Cardiac muscle cell (in vitro differentiated cells and primary cell): Measurements from ENCODE around the gene MME. TPM values are rescaled to one million over a fixed set of nuclear protein-coding genes. Genes with fewer than 3 reads are reported as not detected.
A peak's percentile ranks its signal among the peaks of the same experiment; 100 is the strongest.
"Not testable (repeated sequence)": the region's sequence is repeated elsewhere in the genome, so short reads cannot be mapped to it uniquely, and the experiment has no call there.

ENCODE experiments used
- DNase-seq, 2 donors: peaks; one replicate each; pipeline versions ENCODE4 v3.0.0 to v3.0.0-alpha.2; 2010 to 2017; ENCODE audit warnings: low read depth in 1 of 2, low spot score in 1 of 2
- H3K27ac ChIP-seq: fragments of 200-600 bp; sonication (generic); 2 replicates; pipeline ENCODE4 v1.5.1; 2016
- H3K27me3 ChIP-seq: fragments of 200-600 bp; sonication (generic); 2 replicates; pipeline ENCODE4 v1.6.0; 2016; ENCODE audit warnings: control low read depth
- H3K36me3 ChIP-seq: fragments of 200-600 bp; sonication (generic); 2 replicates; pipeline ENCODE4 v1.5.1; 2016; ENCODE audit warnings: control low read depth
- H3K4me1 ChIP-seq: fragments of 200-600 bp; sonication (generic); 2 replicates; pipeline ENCODE4 v1.8.1; 2017; ENCODE audit warnings: low read depth, mild to moderate bottlenecking, mixed run types
- H3K4me3 ChIP-seq: fragments of 200-600 bp; sonication (generic); 2 replicates; pipeline ENCODE4 v1.5.1; 2016; ENCODE audit warnings: mild to moderate bottlenecking
- H3K9me3 ChIP-seq: fragments of 200-600 bp; sonication (generic); 2 replicates; pipeline ENCODE4 v1.5.1; 2017; ENCODE audit warnings: low read depth, mild to moderate bottlenecking, control low read depth
- CTCF ChIP-seq: IDR thresholded peaks from 2 replicates; pipeline ENCODE4 v1.5.1; 2012; ENCODE audit warnings: low read depth, mild to moderate bottlenecking, low read length
- polyA plus RNA-seq: library from polyadenylated mRNA; unstranded; fragments of >200 nt; fragmentation: Nextera tagmentation; extraction: Ambion mirVana; gene quantifications from 2 replicates; pipeline ENCODE4 v1.2.1, GENCODE V29; 2016
- total RNA-seq: library from RNA; depleted of rRNA; stranded (reverse); fragments of >200 nt; gene quantifications from 2 replicates; pipeline ENCODE4 v1.2.3, GENCODE V29; 2016

Gene MME
- total and polyA plus RNA-seq, 2 experiments from 2014 or later: 1.0 to 2.4 TPM

GRCh38 chr3:155202626-155203025 lies 122.5 kb downstream of the MME start:
- Histone ChIP-seq H3K4me3 (no peak overlapping the region), H3K4me1 (no peaks in the 10 kb centered on the region), H3K9me3 (no peaks in the 10 kb centered on the region), H3K27ac (no peak overlapping the region), H3K36me3 (no peaks in the 10 kb centered on the region), H3K27me3 (no peaks in the 10 kb centered on the region)
- peak in 1 of 2 donors; percentile 14 for DNase-seq
- TF ChIP-seq CTCF: no peak

- no peaks in the 10 kb centered on the region for H3K36me3 ChIP-seq
- no peaks in the 10 kb centered on the region for H3K9me3 ChIP-seq
- no peak overlapping the region for H3K4me3 ChIP-seq
- DNase-seq: no peak
- TF ChIP-seq CTCF: no peak
- H3K4me1 ChIP-seq: no peaks in the 10 kb centered on the region
- no peak overlapping the region for H3K27ac ChIP-seq
- no peaks in the 10 kb centered on the region for H3K27me3 ChIP-seq
These were observed 124.7 kb downstream of the MME start for GRCh38 chr3:155204851-155205250.

GRCh38 chr3:155208183-155208800 lies 128.2 kb downstream of the MME start:
- DNase-seq: no peak
- no peaks in the 10 kb centered on the region for H3K27me3 ChIP-seq
- no peak for TF ChIP-seq CTCF
- no peak overlapping the region for H3K4me3 ChIP-seq
- no peak overlapping the region for H3K27ac ChIP-seq
- no peaks in the 10 kb centered on the region for H3K36me3 ChIP-seq
- no peaks in the 10 kb centered on the region for H3K9me3 ChIP-seq
- H3K4me1 ChIP-seq: no peaks in the 10 kb centered on the region

- Histone ChIP-seq H3K4me3 (no peak overlapping the region), H3K9me3 (no peaks in the 10 kb centered on the region), H3K27me3 (no peaks in the 10 kb centered on the region), H3K27ac (no peak overlapping the region), H3K4me1 (no peaks in the 10 kb centered on the region), H3K36me3 (no peaks in the 10 kb centered on the region)
- TF ChIP-seq CTCF: no peak
- DNase-seq: no peak
These were observed 130.6 kb downstream of the MME start for GRCh38 chr3:155210736-155211135.

GRCh38 chr3:155211266-155211665 lies 131.1 kb downstream of the MME start:
- H3K36me3 ChIP-seq: no peaks in the 10 kb centered on the region
- TF ChIP-seq CTCF: no peak

GRCh38 chr3:155211940-155212339 lies 131.8 kb downstream of the MME start:
- no peaks in the 10 kb centered on the region for H3K27me3 ChIP-seq
- no peaks in the 10 kb centered on the region for H3K4me1 ChIP-seq
- H3K9me3 ChIP-seq: no peaks in the 10 kb centered on the region
- H3K27ac ChIP-seq: no peak overlapping the region
- no peak for TF ChIP-seq CTCF
- no peak overlapping the region for H3K4me3 ChIP-seq
- no peak for DNase-seq
- H3K36me3 ChIP-seq: no peaks in the 10 kb centered on the region

More at GRCh38 chr3:155211266-155211665, 131.1 kb downstream of the MME start:
- no peaks in the 10 kb centered on the region for H3K9me3 ChIP-seq
- H3K4me1 ChIP-seq: no peaks in the 10 kb centered on the region
- no peak overlapping the region for H3K27ac ChIP-seq
- H3K4me3 ChIP-seq: no peak overlapping the region
- no peak for DNase-seq
- no peaks in the 10 kb centered on the region for H3K27me3 ChIP-seq

GRCh38 chr3:155216007-155216406 lies 135.9 kb downstream of the MME start:
- not testable (repeated sequence) for DNase-seq, H3K27me3 ChIP-seq, H3K4me3 ChIP-seq, H3K4me1 ChIP-seq, H3K9me3 ChIP-seq, H3K27ac ChIP-seq, H3K36me3 ChIP-seq
